GM19328 (cell line): ENCODE results near the gene PDZD8.

ENCODE experiments used
- ATAC-seq: cut with Tn5 transposase; IDR thresholded peaks from one replicate; pipeline ENCODE4 v1.9.1; 2021; ENCODE audit warnings: mild to moderate bottlenecking, moderate library complexity; ENCODE audit not compliant: unreplicated experiment

Gene PDZD8, protein sequence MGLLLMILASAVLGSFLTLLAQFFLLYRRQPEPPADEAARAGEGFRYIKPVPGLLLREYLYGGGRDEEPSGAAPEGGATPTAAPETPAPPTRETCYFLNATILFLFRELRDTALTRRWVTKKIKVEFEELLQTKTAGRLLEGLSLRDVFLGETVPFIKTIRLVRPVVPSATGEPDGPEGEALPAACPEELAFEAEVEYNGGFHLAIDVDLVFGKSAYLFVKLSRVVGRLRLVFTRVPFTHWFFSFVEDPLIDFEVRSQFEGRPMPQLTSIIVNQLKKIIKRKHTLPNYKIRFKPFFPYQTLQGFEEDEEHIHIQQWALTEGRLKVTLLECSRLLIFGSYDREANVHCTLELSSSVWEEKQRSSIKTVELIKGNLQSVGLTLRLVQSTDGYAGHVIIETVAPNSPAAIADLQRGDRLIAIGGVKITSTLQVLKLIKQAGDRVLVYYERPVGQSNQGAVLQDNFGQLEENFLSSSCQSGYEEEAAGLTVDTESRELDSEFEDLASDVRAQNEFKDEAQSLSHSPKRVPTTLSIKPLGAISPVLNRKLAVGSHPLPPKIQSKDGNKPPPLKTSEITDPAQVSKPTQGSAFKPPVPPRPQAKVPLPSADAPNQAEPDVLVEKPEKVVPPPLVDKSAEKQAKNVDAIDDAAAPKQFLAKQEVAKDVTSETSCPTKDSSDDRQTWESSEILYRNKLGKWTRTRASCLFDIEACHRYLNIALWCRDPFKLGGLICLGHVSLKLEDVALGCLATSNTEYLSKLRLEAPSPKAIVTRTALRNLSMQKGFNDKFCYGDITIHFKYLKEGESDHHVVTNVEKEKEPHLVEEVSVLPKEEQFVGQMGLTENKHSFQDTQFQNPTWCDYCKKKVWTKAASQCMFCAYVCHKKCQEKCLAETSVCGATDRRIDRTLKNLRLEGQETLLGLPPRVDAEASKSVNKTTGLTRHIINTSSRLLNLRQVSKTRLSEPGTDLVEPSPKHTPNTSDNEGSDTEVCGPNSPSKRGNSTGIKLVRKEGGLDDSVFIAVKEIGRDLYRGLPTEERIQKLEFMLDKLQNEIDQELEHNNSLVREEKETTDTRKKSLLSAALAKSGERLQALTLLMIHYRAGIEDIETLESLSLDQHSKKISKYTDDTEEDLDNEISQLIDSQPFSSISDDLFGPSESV

GRCh38 chr10:117375360-117376178 is at the start of gene PDZD8:
Gene PDZD8 (minus strand): TSS chr10:117375440. CDS start chr10:117375227, 213 bp downstream.
- peak; percentile 91 for ATAC-seq

DNA sequence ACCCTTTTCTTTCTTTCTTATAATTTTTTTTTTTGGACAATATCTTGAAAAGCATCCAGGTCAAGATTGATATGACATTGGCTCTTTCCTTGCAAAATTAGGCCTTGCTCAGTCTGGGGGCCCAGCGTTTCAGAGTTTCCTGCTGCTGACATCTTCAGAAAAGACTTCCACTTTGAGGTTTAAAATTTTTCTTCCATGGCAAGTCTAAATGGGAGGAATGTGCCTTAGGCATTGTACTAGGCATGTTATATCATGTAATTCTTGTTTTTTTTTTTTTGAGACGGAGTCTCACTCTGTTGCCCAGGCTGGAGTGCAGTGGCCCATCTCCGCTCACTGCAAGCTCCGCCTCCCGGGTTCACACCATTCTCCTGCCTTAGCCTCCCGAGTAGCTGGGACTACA is 48.9 kb upstream of the PDZD8 start:
- ATAC-seq = no peak

GRCh38 chr10:117421985-117422384 is 46.7 kb upstream of the PDZD8 start:
- no peak for ATAC-seq

DNA sequence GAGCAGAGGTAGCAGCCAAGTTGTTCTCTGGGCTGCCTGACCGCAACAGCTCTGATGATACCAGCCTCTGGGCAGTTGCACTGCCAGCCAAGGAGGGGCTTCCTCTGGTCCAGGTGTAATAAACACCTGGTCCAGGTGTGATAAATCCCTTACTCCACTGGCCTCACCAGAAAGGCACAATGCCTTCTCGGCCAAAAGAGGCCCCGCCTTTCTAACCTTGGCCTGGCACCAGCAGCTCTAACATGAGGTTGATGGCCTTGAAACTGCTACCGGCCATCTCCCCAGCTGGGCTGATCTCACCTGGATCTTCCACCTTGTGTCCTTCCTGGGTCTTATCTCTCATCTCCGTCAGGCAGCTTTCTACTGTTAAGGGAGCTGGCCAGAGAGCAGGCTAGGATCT is 45.5 kb upstream of the PDZD8 start:
- no peak for ATAC-seq

GRCh38 chr10:117419921-117420320 is 44.7 kb upstream of the PDZD8 start:
- ATAC-seq = no peak

GRCh38 chr10:117419159-117419558 is 43.9 kb upstream of the PDZD8 start:
- no peak for ATAC-seq

DNA sequence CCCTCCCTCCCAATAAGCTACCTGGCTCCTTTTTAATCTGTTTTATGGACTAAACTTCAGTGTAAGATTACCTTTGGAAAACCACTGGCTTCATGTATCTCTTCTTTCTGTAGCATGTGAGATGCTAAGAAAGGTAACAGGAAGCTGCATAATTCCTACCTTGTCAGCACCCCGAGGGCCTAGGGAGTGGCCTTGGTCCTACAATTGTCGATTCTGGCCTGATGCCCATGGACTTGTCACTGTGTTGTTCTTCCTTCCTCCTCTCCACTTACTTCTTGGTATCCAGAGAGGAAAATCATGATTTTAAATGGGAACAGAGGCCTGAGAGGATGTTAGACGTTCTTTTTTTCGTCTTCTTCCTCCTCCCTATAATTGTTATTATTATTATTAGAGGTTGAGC is 42.9 kb upstream of the PDZD8 start:
- ATAC-seq = no peak

DNA sequence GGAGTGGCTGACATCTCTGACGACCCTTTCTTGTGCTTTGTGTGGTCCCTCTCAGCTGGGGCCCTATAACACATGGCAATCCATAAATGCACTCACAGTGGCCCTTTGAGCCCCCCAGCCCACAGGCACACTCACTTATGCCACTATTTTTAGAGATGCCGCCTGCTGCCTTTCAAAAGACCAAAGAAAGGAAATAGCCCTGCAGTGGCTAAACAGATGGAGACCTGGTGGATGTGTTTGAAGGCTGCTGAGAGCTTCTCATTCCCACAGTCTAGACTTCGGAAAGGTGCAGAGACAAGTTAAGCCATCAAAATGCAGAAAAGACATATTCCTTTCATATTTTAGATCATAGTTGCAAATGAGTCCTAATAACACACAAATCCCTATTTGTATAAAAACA is 42.0 kb upstream of the PDZD8 start:
- no peak for ATAC-seq

- no peak for ATAC-seq
These were observed 38.8 kb upstream of the PDZD8 start for GRCh38 chr10:117413928-117414618.

- no peak for ATAC-seq
These were observed 37.3 kb upstream of the PDZD8 start for GRCh38 chr10:117412469-117413010.

- ATAC-seq = no peak
These were observed 36.5 kb upstream of the PDZD8 start for GRCh38 chr10:117411479-117412399.

GRCh38 chr10:117410557-117410956 is 35.3 kb upstream of the PDZD8 start:
- no peak for ATAC-seq

DNA sequence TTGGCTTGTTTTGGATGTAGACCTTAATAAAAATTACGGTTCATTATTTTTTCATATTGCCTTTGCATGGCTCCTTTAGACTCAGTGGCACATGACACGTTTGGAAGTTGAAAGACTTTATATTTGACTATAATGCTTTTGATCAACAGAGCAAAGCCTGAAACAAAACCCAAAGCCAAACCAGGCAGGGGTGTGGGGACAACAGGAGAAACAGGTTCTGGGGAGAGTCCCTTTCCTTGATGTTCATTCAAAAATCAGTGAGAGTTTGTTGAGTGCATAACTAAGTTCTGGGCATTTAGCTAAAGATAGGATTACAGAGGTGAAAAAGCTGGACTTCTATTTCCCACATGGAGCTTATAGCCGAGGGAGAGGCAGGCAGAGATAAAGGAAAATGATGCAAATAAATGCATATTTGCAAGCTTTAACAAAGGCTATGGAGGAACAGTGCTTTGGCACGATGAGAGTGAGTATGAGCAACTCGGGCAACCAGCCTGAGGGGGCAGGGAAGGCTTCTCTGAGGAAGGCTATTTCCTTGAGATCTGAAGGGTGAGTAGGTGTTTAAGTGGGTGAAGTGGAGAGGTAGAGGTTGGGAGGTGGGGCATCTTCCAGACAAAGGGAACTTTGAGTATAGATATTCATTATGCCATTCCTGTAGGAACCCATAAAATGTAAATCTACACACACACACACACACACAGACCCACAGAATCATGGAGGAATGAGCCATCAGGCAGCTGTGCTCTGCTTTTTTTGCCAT is 34.5 kb upstream of the PDZD8 start:
- no peak for ATAC-seq

GRCh38 chr10:117408436-117409384 is 33.5 kb upstream of the PDZD8 start:
- no peak for ATAC-seq

GRCh38 chr10:117405730-117406129 is 30.5 kb upstream of the PDZD8 start:
- ATAC-seq = no peak

- ATAC-seq = no peak
These were observed 25.1 kb upstream of the PDZD8 start for GRCh38 chr10:117400329-117400728.
